K562 (cell line): ENCODE data around the gene CTU1. TPM values are rescaled to one million over a fixed set of nuclear protein-coding genes. Genes with fewer than 3 reads are reported as not detected.

ENCODE experiments used
- ATF3 ChIP-seq, 2 experiments: fragments of 450-650 bp in 1 of 2; sonication (generic) in 1 of 2; formaldehyde crosslinking in 1 of 2; IDR thresholded peaks in 1 of 2; conservative IDR thresholded peaks in 1 of 2; 2 replicates each; pipeline versions ENCODE4 v1.6.1 to v1.8.1; 2016 to 2023; ENCODE audit warnings: mild to moderate bottlenecking in 2 of 2, moderate library complexity in 2 of 2, inconsistent platforms in 1 of 2, missing genetic modification reagents in 1 of 2
- BACH1 ChIP-seq: fragments of 200-800 bp; sonication (Bioruptor generic); IDR thresholded peaks from 2 replicates; pipeline ENCODE4 v1.6.1; 2016; ENCODE audit warnings: missing genetic modification characterization, missing compliant biosample characterization
- CBFA2T2 ChIP-seq: fragments of 450-650 bp; conservative IDR thresholded peaks from 2 replicates; pipeline ENCODE4 v1.6.1; 2017; ENCODE audit warnings: mild to moderate bottlenecking
- CBX2 ChIP-seq: fragments of 200-600 bp; sonication (generic); IDR thresholded peaks from one replicate; pipeline ENCODE4 v1.6.1; 2012; ENCODE audit warnings: mild to moderate bottlenecking, low read length, inconsistent platforms; ENCODE audit not compliant: insufficient read depth, poor library complexity, severe bottlenecking
- CCNT2 ChIP-seq: IDR thresholded peaks from 2 replicates; pipeline ENCODE4 v1.6.1; 2011; ENCODE audit warnings: borderline replicate concordance, low read depth, mild to moderate bottlenecking, moderate library complexity, mixed read lengths, low read length; ENCODE audit not compliant: insufficient read length; ENCODE audit errors: extremely low read depth
- ERF ChIP-seq: fragments of 450-650 bp; formaldehyde crosslinking; IDR thresholded peaks from 2 replicates; pipeline ENCODE4 v1.4.0; 2020; ENCODE audit warnings: mild to moderate bottlenecking, mixed read lengths
- HDAC8 ChIP-seq: fragments of 450-650 bp; IDR thresholded peaks from 2 replicates; pipeline ENCODE4 v1.6.1; 2016; ENCODE audit warnings: mild to moderate bottlenecking, missing genetic modification characterization, moderate library complexity, missing compliant biosample characterization
- KLF1 ChIP-seq: fragments of 450-650 bp; IDR thresholded peaks from 2 replicates; pipeline ENCODE4 v1.6.1; 2016; ENCODE audit warnings: missing genetic modification characterization, missing compliant biosample characterization
- RB1 ChIP-seq: fragments of 450-650 bp; IDR thresholded peaks from 2 replicates; pipeline ENCODE4 v1.6.1; 2017; ENCODE audit warnings: low read depth, mild to moderate bottlenecking
- RFX5 ChIP-seq: IDR thresholded peaks from 2 replicates; pipeline ENCODE4 v1.6.1; 2011; ENCODE audit warnings: low read depth, mild to moderate bottlenecking, improper control_type of control experiment, low read length
- WHSC1 ChIP-seq: IDR thresholded peaks from one replicate; pipeline ENCODE4 v1.6.1; 2012; ENCODE audit warnings: low read length, control low read depth, inconsistent platforms
- XRCC4 ChIP-seq: IDR thresholded peaks from one replicate; pipeline ENCODE4 v1.6.1; 2011; ENCODE audit not compliant: insufficient read depth, insufficient read length; ENCODE audit errors: extremely low read depth
- YBX1 ChIP-seq: fragments of 450-650 bp; IDR thresholded peaks from 2 replicates; pipeline ENCODE4 v1.7.1; 2016; ENCODE audit warnings: mild to moderate bottlenecking
- ZNF445 ChIP-seq: fragments of 250-450 bp; sonication (Bioruptor Pico); IDR thresholded peaks from 2 replicates; pipeline ENCODE4 v1.4.0; 2020; ENCODE audit warnings: low read depth, mild to moderate bottlenecking, moderate library complexity
- polyA plus RNA-seq, 8 experiments: library from polyadenylated mRNA; depleted of rRNA in 4 of 8; stranded (reverse) in 5 of 8; unstranded in 3 of 8; fragments of >200 nt; fragmentation: Nextera tagmentation in 2 of 8; fragmentation: Illumina TruSeq in 1 of 8; extraction: Ambion mirVana in 2 of 8; extraction: Trizol in 1 of 8; gene quantifications; 2 replicates each; pipeline versions ENCODE4 v1.2.1 to v1.2.3, GENCODE V29; 2011 to 2014; ENCODE audit warnings: inconsistent platforms in 1 of 8, missing spikeins in 1 of 8
- total RNA-seq, 7 experiments: library from RNA; depleted of rRNA in 6 of 7; stranded (reverse); fragments of >200 nt in 6 of 7; fragmentation: Illumina TruSeq in 2 of 7; extraction: Trizol in 2 of 7; gene quantifications; 2 replicates each; pipeline versions ENCODE4 v1.2.1 to v1.2.3, GENCODE V29; 2011 to 2021; ENCODE audit warnings: low replicate concordance in 1 of 7
- TF ChIP-seq, protein P1 (sequence below): fragments of 450-650 bp; formaldehyde crosslinking; IDR thresholded peaks from 2 replicates; pipeline ENCODE4 v1.4.0; 2020; ENCODE audit warnings: mild to moderate bottlenecking, mixed read lengths

The CTU1 gene
- total and polyA plus RNA-seq, 9 of the 15 experiments (the other 6 are each of a cell fraction or from before 2014, with no cell fraction given) = 0.03 to 18.4 (median 2.3) TPM; not detected in 1

GRCh38 chr19:51108066-51108804 is at the start of gene CTU1 (continued):
- TF ChIP-seq ATF3 (IDR thresholded peaks at IDR 0.05) (no peak), ATF3 (CRISPR knock-in tag; conservative IDR thresholded peaks at IDR 0.05) (no peak), RFX5 (peak; percentile 91), WHSC1 (no peak), YBX1 (no peak), BACH1 (tag) (peak; percentile 41; the same call in 1 of the 2 replicates), RB1 (peak; percentile 53; the same call in 1 of the 2 replicates), ZNF445 (CRISPR knock-in tag) (no peak), XRCC4 (no peak), ERF (CRISPR knock-in tag) (peak; percentile 15; the same call in 1 of the 2 replicates), KLF1 (tag) (peak; percentile 85), CCNT2 (peak; percentile 20), CBFA2T2 (no peak), CBX2 (no peak), HDAC8 (tag) (no peak)
- TF ChIP-seq, protein P1, sequence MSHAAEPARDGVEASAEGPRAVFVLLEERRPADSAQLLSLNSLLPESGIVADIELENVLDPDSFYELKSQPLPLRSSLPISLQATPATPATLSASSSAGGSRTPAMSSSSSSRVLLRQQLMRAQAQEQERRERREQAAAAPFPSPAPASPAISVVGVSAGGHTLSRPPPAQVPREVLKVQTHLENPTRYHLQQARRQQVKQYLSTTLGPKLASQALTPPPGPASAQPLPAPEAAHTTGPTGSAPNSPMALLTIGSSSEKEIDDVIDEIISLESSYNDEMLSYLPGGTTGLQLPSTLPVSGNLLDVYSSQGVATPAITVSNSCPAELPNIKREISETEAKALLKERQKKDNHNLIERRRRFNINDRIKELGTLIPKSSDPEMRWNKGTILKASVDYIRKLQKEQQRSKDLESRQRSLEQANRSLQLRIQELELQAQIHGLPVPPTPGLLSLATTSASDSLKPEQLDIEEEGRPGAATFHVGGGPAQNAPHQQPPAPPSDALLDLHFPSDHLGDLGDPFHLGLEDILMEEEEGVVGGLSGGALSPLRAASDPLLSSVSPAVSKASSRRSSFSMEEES = no peak
